OCI-LY1 (cell line): ENCODE results near the gene PXK.
A peak's percentile ranks its signal among the peaks of the same experiment; 100 is the strongest.

Experiments used
- H2AFZ ChIP-seq: fragments of 200-600 bp; sonication (generic), shearing (Covaris generic); 2 replicates; pipeline ENCODE4 v1.6.0; 2014; ENCODE audit warnings: antibody characterized with exemption, mild to moderate bottlenecking, low read length
- H3F3A ChIP-seq: fragments of 200-600 bp; sonication (generic), shearing (Covaris generic); 2 replicates; pipeline ENCODE4 v1.6.0; 2014; ENCODE audit warnings: mild to moderate bottlenecking, antibody characterized with exemption, low read length, moderate library complexity; ENCODE audit not compliant: insufficient read depth
- H3K27ac ChIP-seq: fragments of 200-600 bp; sonication (generic); 2 replicates; pipeline ENCODE4 v1.5.1; 2014; ENCODE audit warnings: low read length, mixed run types, mild to moderate bottlenecking, low read depth; ENCODE audit not compliant: poor library complexity, severe bottlenecking
- H3K27me3 ChIP-seq: fragments of 200-600 bp; sonication (generic); 2 replicates; pipeline ENCODE4 v1.6.0; 2014; ENCODE audit warnings: antibody characterized with exemption, mild to moderate bottlenecking, low read length, moderate library complexity; ENCODE audit not compliant: insufficient read depth
- H3K36me3 ChIP-seq: fragments of 200-600 bp; sonication (generic); 2 replicates; pipeline ENCODE4 v1.6.1; 2014; ENCODE audit warnings: mild to moderate bottlenecking, antibody characterized with exemption, low read length, moderate library complexity, mixed read lengths; ENCODE audit not compliant: insufficient read depth
- H3K4me1 ChIP-seq: fragments of 200-600 bp; sonication (generic); 2 replicates; pipeline ENCODE4 v1.5.1; 2014; ENCODE audit warnings: mild to moderate bottlenecking, low read length, moderate library complexity; ENCODE audit not compliant: insufficient read depth, severe bottlenecking
- H3K4me2 ChIP-seq: fragments of 200-600 bp; sonication (generic), shearing (Covaris generic); 2 replicates; pipeline ENCODE4 v1.6.1; 2014; ENCODE audit warnings: low read length
- H3K4me3 ChIP-seq: fragments of 200-600 bp; sonication (generic); 2 replicates; pipeline ENCODE4 v1.5.1; 2014; ENCODE audit warnings: low read length, low read depth, mild to moderate bottlenecking, mixed read lengths; ENCODE audit not compliant: poor library complexity, severe bottlenecking
- H3K79me2 ChIP-seq: fragments of 200-600 bp; shearing (Covaris generic); 2 replicates; pipeline ENCODE4 v1.6.1; 2016; ENCODE audit warnings: mixed run types, low read length, mixed read lengths; ENCODE audit not compliant: insufficient read depth
- H3K9ac ChIP-seq: fragments of 200-600 bp; sonication (generic), shearing (Covaris generic); 2 replicates; pipeline ENCODE4 v1.6.1; 2014; ENCODE audit warnings: mild to moderate bottlenecking, low read length, mixed read lengths
- H3K9me2 ChIP-seq: fragments of 200-600 bp; sonication (generic), shearing (Covaris generic); 2 replicates; pipeline ENCODE4 v1.6.1; 2014; ENCODE audit warnings: low read depth, mild to moderate bottlenecking, low read length, mixed read lengths
- H3K9me3 ChIP-seq: fragments of 200-600 bp; shearing (Covaris generic); 2 replicates; pipeline ENCODE4 v1.6.1; 2014; ENCODE audit warnings: low read length, mixed read lengths
- H4K20me1 ChIP-seq: fragments of 200-600 bp; sonication (generic), shearing (Covaris generic); 2 replicates; pipeline ENCODE4 v1.6.0; 2016; ENCODE audit warnings: mild to moderate bottlenecking, low read length; ENCODE audit not compliant: insufficient read depth
- EZH2 ChIP-seq: fragments of 200-600 bp; sonication (generic), shearing (Covaris generic); IDR thresholded peaks from 2 replicates; pipeline ENCODE4 v1.8.0; 2017; ENCODE audit warnings: borderline replicate concordance, mixed run types, mild to moderate bottlenecking, antibody characterized with exemption, low read length, moderate library complexity, mixed read lengths
- TF ChIP-seq, protein P1 (sequence below): fragments of 200-600 bp; sonication (generic), shearing (Covaris generic); IDR thresholded peaks from 2 replicates; pipeline ENCODE4 v1.5.1; 2017; ENCODE audit warnings: mild to moderate bottlenecking, antibody characterized with exemption, low read length, moderate library complexity, mixed read lengths

The PXK gene

DNA sequence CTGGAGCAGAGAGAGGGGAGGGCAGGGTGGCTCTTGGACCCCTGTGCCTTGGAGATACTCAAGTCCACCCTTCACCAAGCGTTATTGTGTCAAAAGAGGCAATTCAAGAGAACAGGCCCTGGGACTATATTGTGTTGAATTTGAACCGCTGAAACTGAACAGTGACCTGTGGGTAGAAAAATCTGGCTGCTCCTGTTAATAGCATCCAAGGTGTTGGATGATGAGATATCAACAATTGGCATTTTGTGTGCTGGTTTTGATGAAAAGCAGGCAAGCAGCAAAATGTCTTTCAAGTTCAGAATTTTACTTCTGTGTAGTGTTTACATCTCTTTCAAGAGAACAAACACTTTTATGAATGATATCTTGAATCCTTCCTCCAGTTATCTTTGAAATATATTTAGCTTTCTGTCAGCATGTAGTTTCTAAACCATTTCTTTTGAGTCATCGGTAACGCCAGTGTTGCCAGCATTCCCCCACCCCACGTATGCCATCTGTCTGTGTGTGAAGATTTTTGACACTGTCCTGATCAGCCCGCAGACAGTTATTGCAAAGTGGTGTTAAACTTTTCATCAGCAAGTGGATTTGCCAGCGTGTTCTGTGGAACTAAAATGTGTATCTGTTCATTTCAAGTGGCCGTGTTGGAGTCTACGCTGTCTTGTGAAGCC is 66.1 kb downstream of the PXK start:
- Histone ChIP-seq H3K27me3 (no peaks in the 10 kb centered on the region), H3K9me3 (no peaks in the 10 kb centered on the region), H3K9me2 (no peaks in the 10 kb centered on the region), H3K27ac (peak overlapping the region; percentile 6), H4K20me1 (no peaks in the 10 kb centered on the region), H3K36me3 (peaks cover 94% of the 10 kb centered on the region), H3K79me2 (no peaks in the 10 kb centered on the region), H2AFZ (no peak overlapping the region), H3K4me2 (no peak overlapping the region), H3F3A (0 out of 2 replicates have a peak, but pooled peaks cover 5% of the 10 kb centered on the region), H3K9ac (no peak overlapping the region), H3K4me3 (no peak overlapping the region), H3K4me1 (peaks cover 27% of the 10 kb centered on the region)
- TF ChIP-seq EZH2: no peak
- TF ChIP-seq, protein P1, sequence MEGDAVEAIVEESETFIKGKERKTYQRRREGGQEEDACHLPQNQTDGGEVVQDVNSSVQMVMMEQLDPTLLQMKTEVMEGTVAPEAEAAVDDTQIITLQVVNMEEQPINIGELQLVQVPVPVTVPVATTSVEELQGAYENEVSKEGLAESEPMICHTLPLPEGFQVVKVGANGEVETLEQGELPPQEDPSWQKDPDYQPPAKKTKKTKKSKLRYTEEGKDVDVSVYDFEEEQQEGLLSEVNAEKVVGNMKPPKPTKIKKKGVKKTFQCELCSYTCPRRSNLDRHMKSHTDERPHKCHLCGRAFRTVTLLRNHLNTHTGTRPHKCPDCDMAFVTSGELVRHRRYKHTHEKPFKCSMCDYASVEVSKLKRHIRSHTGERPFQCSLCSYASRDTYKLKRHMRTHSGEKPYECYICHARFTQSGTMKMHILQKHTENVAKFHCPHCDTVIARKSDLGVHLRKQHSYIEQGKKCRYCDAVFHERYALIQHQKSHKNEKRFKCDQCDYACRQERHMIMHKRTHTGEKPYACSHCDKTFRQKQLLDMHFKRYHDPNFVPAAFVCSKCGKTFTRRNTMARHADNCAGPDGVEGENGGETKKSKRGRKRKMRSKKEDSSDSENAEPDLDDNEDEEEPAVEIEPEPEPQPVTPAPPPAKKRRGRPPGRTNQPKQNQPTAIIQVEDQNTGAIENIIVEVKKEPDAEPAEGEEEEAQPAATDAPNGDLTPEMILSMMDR: no peak

DNA sequence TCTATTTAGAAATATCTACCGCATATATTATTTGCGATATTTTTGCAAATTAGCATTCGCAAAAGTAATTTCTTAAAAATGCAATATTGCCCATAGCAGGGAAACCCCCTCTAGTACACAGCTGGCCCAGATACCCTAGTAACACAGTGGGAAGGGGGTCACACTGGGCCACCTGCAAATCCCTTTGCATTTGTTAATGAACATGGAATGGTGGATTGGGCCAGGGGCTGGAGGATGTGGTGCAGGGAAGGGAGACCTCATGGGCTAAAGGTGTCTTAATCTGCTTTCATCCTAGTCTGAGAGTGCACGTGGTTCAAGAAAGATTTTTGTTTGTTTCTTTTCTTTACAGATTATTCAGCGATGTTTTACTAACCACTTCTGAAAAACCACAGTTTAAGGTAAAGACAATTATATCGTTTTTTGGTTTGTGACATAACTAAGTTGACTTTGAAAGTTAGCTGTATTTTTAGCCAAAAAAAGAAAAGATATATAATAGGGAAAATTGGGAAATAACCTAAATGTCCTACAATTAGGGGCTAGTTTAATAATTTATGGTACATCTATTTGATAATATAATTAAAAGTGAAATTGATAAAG is 70.9 kb downstream of the PXK start:
- no peaks in the 10 kb centered on the region for H3K79me2 ChIP-seq
- H2AFZ ChIP-seq: no peak overlapping the region
- TF ChIP-seq EZH2: no peak
- TF ChIP-seq, protein P1: no peak
- peaks cover 27% of the 10 kb centered on the region for H3K4me1 ChIP-seq
- no peaks in the 10 kb centered on the region for H3K27me3 ChIP-seq
- no peak overlapping the region for H3K4me3 ChIP-seq
- peak overlapping the region; percentile 31 for H3K27ac ChIP-seq
- H3K9me3 ChIP-seq: no peaks in the 10 kb centered on the region
- H4K20me1 ChIP-seq: no peaks in the 10 kb centered on the region
- H3F3A ChIP-seq: no peaks in the 10 kb centered on the region
- no peaks in the 10 kb centered on the region for H3K9me2 ChIP-seq
- peaks cover 93% of the 10 kb centered on the region for H3K36me3 ChIP-seq
- no peak overlapping the region for H3K9ac ChIP-seq
- H3K4me2 ChIP-seq: no peak overlapping the region

DNA sequence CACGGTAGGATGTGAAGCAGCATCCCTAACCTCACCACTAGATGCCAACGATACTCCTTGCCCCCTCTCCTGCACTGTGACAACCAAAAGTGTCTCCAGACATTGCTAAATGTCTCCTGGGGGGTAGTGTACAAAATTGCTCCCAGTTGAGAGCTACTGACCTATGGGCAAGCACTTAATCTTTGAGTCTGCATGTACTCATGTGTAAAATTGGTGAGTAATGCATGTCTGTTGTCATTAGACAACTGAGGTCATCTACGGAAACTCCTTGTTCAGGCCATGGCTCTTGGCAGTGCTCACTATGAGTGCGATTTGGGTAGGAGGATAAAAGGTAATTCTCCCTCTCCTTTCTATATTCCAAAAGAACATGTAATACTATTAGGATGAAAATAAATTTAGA is 71.7 kb downstream of the PXK start:
- Histone ChIP-seq H3K36me3 (peaks cover 93% of the 10 kb centered on the region), H3K9ac (no peak overlapping the region), H3K9me2 (no peaks in the 10 kb centered on the region), H2AFZ (no peak overlapping the region), H3K9me3 (no peaks in the 10 kb centered on the region), H3K4me1 (peaks cover 27% of the 10 kb centered on the region), H3K4me2 (no peak overlapping the region), H3K79me2 (no peaks in the 10 kb centered on the region), H3K27ac (no peak overlapping the region), H3F3A (no peaks in the 10 kb centered on the region), H3K27me3 (no peaks in the 10 kb centered on the region), H3K4me3 (no peak overlapping the region), H4K20me1 (no peaks in the 10 kb centered on the region)
- no peak for TF ChIP-seq EZH2
- TF ChIP-seq, protein P1: no peak
